ENCODE data around the gene TNN. TPM values are rescaled to one million over a fixed set of nuclear protein-coding genes. Genes with fewer than 3 reads are reported as not detected.

Gene TNN
- total and polyA plus RNA-seq, 2 experiments from 2014 or later = 0.18 to 0.31 TPM

DNA sequence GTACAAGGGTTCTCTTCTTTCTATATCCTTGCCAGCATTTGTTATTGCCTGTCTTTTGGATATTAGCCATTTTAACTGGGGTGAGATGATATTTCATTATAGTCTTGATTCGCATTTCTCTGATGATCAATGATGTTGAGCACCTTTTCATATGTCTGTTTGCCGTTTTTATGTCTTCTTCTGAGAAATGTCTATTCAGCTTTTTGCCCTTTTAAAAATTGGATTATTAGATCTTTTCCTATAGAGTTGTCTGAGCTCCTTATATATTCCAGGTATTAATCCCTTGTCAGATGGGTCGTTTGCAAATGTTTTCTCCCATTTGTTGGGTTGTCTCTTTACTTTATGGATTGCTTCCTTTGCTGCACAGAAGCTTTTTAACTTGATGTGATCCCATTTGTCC lies 25.0 kb upstream of the TNN start:
- Histone ChIP-seq H3K27me3 (ENCODE audit: insufficient read depth) (no peaks in the 10 kb centered on the region), H3K27ac (ENCODE audit: low read depth) (no peak overlapping the region), H3K4me2 (no peak overlapping the region), H3K36me3 (ENCODE audit: insufficient read depth) (no peaks in the 10 kb centered on the region), H2AFZ (no peak overlapping the region), H3F3A (replicated peaks; ENCODE audit: low read depth) (no peaks in the 10 kb centered on the region), H3K4me3 (no peak overlapping the region), H3K79me2 (replicated peaks; ENCODE audit: insufficient read depth) (no peaks in the 10 kb centered on the region), H3K4me1 (ENCODE audit: insufficient read depth) (no peaks in the 10 kb centered on the region), H3K9me2 (ENCODE audit: insufficient read depth) (0 out of 2 replicates have a peak, but pooled peaks cover 2% of the 10 kb centered on the region), H4K20me1 (replicated peaks; ENCODE audit: insufficient read depth) (no peaks in the 10 kb centered on the region)
- peaks cover 6% of the 10 kb centered on the region for H3K27me3 Mint-ChIP-seq (ENCODE audit: insufficient read depth, low read depth, poor library complexity)
- H3K4me1 Mint-ChIP-seq = peaks cover 9% of the 10 kb centered on the region; the same call in 2 of the 3 replicates
- DNase-seq (ENCODE audit: low spot score) (no peak), ATAC-seq (no peak)
- H3K27ac Mint-ChIP-seq = no peak overlapping the region
- TF ChIP-seq EZH2 (IDR thresholded peaks at IDR 0.05; ENCODE audit: low read depth, unreplicated experiment) = no peak
- no peak for TF ChIP-seq JUNB (IDR thresholded peaks at IDR 0.05; ENCODE audit: unreplicated experiment)
- TF ChIP-seq, protein P1, sequence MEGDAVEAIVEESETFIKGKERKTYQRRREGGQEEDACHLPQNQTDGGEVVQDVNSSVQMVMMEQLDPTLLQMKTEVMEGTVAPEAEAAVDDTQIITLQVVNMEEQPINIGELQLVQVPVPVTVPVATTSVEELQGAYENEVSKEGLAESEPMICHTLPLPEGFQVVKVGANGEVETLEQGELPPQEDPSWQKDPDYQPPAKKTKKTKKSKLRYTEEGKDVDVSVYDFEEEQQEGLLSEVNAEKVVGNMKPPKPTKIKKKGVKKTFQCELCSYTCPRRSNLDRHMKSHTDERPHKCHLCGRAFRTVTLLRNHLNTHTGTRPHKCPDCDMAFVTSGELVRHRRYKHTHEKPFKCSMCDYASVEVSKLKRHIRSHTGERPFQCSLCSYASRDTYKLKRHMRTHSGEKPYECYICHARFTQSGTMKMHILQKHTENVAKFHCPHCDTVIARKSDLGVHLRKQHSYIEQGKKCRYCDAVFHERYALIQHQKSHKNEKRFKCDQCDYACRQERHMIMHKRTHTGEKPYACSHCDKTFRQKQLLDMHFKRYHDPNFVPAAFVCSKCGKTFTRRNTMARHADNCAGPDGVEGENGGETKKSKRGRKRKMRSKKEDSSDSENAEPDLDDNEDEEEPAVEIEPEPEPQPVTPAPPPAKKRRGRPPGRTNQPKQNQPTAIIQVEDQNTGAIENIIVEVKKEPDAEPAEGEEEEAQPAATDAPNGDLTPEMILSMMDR (conservative IDR thresholded peaks at IDR 0.05; ENCODE audit: low read depth in 2 of 2) = no peak
- TF ChIP-seq POLR2AphosphoS5 (IDR thresholded peaks at IDR 0.05; ENCODE audit: low read depth) = no peak
- TF ChIP-seq STAT1 (IDR thresholded peaks at IDR 0.05; ENCODE audit: unreplicated experiment) = no peak
- TF ChIP-seq CREB1 (CRISPR knock-in tag; IDR thresholded peaks at IDR 0.05; ENCODE audit: low read depth) = no peak
- no peak overlapping the region for H3K4me3 Mint-ChIP-seq
- H3K36me3 Mint-ChIP-seq (ENCODE audit: low read depth) = no peaks in the 10 kb centered on the region
- no peaks in the 10 kb centered on the region; the same call in 2 of the 3 replicates for H3K9me3 Mint-ChIP-seq

DNA sequence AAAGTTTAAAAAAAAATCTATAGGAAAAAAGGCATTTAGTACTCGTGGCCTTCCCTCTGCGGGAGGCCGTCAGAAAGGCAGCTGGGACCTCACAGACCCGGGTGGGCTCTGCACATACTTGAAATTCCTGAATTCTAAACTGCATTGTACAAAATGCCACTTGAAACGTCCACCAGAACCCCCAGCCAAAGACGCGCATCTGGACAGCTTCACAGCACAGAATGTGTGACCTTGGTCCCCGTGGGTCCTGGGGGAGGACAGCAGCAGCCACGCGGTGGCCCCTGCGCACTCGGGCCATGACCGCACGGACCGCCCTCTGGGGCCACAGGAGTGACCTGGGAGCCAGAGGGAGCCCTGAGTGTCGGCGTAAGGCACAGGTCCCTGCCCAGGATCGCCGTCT lies 23.8 kb upstream of the TNN start:
- TF ChIP-seq, protein P2, sequence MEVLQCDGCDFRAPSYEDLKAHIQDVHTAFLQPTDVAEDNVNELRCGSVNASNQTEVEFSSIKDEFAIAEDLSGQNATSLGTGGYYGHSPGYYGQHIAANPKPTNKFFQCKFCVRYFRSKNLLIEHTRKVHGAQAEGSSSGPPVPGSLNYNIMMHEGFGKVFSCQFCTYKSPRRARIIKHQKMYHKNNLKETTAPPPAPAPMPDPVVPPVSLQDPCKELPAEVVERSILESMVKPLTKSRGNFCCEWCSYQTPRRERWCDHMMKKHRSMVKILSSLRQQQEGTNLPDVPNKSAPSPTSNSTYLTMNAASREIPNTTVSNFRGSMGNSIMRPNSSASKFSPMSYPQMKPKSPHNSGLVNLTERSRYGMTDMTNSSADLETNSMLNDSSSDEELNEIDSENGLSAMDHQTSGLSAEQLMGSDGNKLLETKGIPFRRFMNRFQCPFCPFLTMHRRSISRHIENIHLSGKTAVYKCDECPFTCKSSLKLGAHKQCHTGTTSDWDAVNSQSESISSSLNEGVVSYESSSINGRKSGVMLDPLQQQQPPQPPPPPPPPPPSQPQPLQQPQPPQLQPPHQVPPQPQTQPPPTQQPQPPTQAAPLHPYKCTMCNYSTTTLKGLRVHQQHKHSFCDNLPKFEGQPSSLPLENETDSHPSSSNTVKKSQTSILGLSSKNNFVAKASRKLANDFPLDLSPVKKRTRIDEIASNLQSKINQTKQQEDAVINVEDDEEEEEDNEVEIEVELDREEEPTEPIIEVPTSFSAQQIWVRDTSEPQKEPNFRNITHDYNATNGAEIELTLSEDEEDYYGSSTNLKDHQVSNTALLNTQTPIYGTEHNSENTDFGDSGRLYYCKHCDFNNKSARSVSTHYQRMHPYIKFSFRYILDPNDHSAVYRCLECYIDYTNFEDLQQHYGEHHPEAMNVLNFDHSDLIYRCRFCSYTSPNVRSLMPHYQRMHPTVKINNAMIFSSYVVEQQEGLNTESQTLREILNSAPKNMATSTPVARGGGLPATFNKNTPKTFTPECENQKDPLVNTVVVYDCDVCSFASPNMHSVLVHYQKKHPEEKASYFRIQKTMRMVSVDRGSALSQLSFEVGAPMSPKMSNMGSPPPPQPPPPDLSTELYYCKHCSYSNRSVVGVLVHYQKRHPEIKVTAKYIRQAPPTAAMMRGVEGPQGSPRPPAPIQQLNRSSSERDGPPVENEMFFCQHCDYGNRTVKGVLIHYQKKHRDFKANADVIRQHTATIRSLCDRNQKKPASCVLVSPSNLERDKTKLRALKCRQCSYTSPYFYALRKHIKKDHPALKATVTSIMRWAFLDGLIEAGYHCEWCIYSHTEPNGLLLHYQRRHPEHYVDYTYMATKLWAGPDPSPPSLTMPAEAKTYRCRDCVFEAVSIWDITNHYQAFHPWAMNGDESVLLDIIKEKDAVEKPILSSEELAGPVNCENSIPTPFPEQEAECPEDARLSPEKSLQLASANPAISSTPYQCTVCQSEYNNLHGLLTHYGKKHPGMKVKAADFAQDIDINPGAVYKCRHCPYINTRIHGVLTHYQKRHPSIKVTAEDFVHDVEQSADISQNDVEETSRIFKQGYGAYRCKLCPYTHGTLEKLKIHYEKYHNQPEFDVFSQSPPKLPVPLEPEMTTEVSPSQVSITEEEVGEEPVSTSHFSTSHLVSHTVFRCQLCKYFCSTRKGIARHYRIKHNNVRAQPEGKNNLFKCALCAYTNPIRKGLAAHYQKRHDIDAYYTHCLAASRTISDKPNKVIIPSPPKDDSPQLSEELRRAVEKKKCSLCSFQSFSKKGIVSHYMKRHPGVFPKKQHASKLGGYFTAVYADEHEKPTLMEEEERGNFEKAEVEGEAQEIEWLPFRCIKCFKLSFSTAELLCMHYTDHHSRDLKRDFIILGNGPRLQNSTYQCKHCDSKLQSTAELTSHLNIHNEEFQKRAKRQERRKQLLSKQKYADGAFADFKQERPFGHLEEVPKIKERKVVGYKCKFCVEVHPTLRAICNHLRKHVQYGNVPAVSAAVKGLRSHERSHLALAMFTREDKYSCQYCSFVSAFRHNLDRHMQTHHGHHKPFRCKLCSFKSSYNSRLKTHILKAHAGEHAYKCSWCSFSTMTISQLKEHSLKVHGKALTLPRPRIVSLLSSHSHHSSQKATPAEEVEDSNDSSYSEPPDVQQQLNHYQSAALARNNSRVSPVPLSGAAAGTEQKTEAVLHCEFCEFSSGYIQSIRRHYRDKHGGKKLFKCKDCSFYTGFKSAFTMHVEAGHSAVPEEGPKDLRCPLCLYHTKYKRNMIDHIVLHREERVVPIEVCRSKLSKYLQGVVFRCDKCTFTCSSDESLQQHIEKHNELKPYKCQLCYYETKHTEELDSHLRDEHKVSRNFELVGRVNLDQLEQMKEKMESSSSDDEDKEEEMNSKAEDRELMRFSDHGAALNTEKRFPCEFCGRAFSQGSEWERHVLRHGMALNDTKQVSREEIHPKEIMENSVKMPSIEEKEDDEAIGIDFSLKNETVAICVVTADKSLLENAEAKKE (CRISPR knock-in tag; IDR thresholded peaks at IDR 0.05) = no peak
- TF ChIP-seq POLR2AphosphoS5 (IDR thresholded peaks at IDR 0.05; ENCODE audit: low read depth) (no peak), NANOG (IDR thresholded peaks at IDR 0.05; ENCODE audit: borderline replicate concordance) (no peak), JUNB (IDR thresholded peaks at IDR 0.05; ENCODE audit: unreplicated experiment) (no peak)
- TF ChIP-seq, protein P3, sequence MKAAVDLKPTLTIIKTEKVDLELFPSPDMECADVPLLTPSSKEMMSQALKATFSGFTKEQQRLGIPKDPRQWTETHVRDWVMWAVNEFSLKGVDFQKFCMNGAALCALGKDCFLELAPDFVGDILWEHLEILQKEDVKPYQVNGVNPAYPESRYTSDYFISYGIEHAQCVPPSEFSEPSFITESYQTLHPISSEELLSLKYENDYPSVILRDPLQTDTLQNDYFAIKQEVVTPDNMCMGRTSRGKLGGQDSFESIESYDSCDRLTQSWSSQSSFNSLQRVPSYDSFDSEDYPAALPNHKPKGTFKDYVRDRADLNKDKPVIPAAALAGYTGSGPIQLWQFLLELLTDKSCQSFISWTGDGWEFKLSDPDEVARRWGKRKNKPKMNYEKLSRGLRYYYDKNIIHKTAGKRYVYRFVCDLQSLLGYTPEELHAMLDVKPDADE (IDR thresholded peaks at IDR 0.05) = no peak
- H2AFZ ChIP-seq = peak overlapping the region; percentile 1; the same call in 1 of the 2 replicates
- H3F3A ChIP-seq (replicated peaks; ENCODE audit: low read depth) = no peaks in the 10 kb centered on the region
- H3K36me3 ChIP-seq (ENCODE audit: insufficient read depth) = no peaks in the 10 kb centered on the region
- H3K9me3 Mint-ChIP-seq = no peaks in the 10 kb centered on the region; the same call in 2 of the 3 replicates
- ATAC-seq (peak; percentile 31; the same call in 2 of the 3 replicates), DNase-seq (ENCODE audit: low spot score) (peak; percentile 41)
- H3K4me1 ChIP-seq (ENCODE audit: insufficient read depth) = no peaks in the 10 kb centered on the region
- no peak overlapping the region for H3K27ac ChIP-seq (ENCODE audit: low read depth)
- H3K9me2 ChIP-seq (ENCODE audit: insufficient read depth) = 0 out of 2 replicates have a peak, but pooled peaks cover 2% of the 10 kb centered on the region
- H3K4me2 ChIP-seq = no peak overlapping the region
- no peaks in the 10 kb centered on the region for H3K79me2 ChIP-seq (replicated peaks; ENCODE audit: insufficient read depth)
- H3K4me3 Mint-ChIP-seq = no peak overlapping the region
- no peak overlapping the region for H3K4me3 ChIP-seq
- no peaks in the 10 kb centered on the region for H4K20me1 ChIP-seq (replicated peaks; ENCODE audit: insufficient read depth)
- H3K27me3 ChIP-seq (ENCODE audit: insufficient read depth) = no peaks in the 10 kb centered on the region
- H3K27me3 Mint-ChIP-seq (ENCODE audit: insufficient read depth, low read depth, poor library complexity) = peaks cover 6% of the 10 kb centered on the region
- no peak overlapping the region for H3K27ac Mint-ChIP-seq
- H3K36me3 Mint-ChIP-seq (ENCODE audit: low read depth) = no peaks in the 10 kb centered on the region
- peaks cover 9% of the 10 kb centered on the region; the same call in 2 of the 3 replicates for H3K4me1 Mint-ChIP-seq

Data from GM23338 (cell line).